GM18499 (cell line): ENCODE measurements around the gene MRM3.
"Not testable (repeated sequence)": the region's sequence is repeated elsewhere in the genome, so short reads cannot be mapped to it uniquely, and the experiment has no call there.

Source experiments
- ATAC-seq: cut with Tn5 transposase; IDR thresholded peaks from one replicate; pipeline ENCODE4 v1.9.1; 2021; ENCODE audit warnings: moderate number of reproducible peaks; ENCODE audit not compliant: insufficient read depth, unreplicated experiment

Gene MRM3

DNA sequence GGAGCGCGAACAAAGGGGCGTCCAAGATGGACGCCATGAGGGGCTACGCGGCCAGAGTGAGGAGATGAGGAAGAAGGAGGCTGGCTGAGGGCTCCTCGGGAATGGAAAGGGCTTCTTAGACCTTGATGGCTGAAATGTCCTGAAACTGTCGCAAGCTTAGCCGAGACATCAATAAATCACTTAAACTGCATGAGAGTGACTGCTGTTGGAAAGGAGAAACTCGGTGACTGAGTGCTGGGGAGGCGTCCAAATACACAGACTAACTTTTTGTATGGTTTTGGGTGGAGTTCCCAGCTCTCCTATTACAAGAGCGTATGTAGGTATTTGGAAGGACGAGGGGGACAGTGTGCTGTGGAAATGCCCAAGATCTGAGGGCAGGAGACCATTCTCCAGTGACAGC, 28.7 kb upstream of the MRM3 start:
- ATAC-seq: no peak

DNA sequence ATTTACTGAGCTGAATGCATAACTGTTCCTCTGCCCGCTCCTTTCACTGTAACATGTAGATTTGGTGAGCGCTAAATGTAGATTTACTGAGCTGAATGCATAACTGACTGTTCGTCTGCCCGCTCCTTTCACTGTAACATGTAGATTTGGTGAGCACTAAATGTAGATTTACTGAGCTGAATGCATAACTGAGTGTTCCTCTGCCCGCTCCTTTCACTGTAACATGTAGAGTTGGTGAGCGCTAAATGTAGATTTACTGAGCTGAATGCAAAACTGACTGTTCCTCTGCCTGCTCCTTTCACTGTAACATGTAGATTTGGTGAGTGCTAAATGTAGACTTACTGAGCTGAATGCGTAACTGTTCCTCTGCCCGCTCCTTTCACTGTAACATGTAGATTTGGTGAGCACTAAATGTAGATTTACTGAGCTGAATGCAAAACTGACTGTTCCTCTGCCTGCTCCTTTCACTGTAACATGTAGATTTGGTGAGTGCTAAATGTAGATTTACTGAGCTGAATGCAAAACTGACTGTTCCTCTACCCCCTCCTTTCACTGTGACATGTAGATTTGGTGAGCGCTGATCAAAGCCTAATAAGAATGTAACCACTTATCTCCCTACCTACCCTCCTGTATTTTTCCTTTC, 26.7 kb upstream of the MRM3 start:
- not testable (repeated sequence) for ATAC-seq

DNA sequence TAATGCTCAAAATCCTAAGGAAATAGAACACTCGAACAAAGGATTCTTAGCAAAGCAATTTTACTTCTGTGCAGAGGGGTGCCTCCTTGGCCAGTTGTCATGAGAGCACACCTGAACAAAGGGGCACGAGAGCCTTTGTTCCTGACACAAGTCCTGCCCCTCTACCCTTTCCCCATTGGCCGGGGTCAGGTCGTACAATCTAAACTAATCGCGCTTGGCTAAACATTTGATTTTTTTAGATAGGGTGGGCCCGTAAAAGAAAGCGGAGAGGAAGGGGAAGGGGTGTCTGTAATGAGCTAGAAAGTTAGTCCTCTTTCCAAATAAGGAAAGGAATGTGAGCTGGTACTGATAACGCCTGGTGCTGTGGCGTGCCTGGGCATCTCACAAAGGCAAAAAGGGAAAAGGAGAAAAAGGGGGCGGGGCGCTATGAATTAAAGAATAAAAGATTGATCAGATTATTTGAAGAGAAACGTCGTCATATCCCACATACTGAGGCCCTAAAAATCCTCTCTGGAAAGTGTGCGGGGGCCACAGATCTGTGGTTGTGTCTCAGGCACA, 26.1 kb upstream of the MRM3 start:
- ATAC-seq: not testable (repeated sequence)

DNA sequence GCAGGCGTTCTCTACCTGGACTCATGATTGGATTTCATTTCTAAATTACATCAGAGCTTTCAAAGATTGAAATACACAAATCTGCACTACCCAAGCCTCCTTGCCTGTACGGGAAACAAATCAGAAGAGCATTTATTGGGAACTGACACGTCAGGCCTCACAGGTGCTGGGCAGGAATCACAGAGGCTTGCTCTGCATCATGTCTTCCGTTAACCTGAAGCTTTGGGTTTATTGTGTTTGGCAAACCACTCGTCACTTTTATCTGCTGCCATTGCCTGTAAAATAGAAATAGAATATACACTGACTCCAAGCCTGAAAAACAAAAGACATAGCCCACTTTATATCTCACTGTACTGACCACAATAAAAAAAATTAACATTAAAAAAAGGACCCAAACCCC, 22.2 kb upstream of the MRM3 start:
- no peak for ATAC-seq

DNA sequence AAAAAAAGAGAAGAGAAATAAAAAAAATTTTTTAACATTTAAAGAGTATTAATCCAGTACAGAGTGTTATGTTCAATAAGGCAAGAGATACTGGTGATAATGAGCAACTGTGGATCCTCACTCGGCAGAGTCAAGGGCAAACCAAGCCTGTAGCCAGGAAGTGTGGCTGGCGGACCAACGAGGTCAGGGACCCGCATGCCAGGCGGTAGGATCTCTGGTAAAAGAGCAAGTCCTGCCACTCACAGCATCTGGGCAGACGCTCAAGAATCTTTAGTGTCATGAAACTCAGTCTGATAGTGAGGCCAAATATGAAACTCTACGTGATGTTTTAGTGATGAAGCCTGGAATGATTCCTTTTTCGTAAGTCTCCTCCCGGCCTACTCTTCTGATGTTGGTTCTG, 21.8 kb upstream of the MRM3 start:
- ATAC-seq: no peak

DNA sequence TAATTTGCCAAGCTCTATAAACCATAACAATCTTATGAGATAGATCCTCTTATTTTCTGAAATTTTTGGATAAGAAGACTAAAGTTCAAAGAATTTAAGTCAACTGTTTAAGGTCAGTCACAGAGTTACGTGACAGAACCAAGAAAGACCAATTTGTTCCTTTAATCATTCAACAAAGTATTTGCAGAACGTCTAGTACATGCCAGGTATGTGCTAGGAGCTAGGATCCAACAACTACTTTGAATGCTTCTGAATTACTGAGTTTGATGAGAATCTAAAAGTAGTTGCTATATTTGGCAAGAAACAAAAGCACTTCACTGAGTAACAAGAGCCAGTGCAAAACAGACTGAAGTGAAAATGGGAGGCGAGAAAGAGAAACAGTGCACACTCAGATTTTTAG, 15.1 kb upstream of the MRM3 start:
- no peak for ATAC-seq

DNA sequence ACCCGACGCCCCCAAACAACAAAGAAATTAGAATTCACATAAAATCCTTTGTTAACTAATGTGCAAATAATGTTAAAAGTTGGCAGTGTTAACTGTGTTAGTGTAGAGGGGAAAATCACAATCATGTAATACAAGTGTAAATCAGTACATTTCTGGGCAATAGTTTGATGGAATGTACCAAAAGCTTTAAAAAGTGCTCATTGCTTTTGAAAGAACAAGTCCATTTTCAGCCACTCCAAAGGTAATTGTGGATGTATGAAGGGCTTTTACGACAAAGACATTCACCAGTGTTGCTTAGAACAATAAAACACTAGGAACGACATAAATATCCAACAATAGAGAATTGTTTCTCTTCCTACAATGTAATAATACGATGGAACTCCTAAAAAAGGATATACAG, 9.1 kb upstream of the MRM3 start:
- ATAC-seq: no peak

DNA sequence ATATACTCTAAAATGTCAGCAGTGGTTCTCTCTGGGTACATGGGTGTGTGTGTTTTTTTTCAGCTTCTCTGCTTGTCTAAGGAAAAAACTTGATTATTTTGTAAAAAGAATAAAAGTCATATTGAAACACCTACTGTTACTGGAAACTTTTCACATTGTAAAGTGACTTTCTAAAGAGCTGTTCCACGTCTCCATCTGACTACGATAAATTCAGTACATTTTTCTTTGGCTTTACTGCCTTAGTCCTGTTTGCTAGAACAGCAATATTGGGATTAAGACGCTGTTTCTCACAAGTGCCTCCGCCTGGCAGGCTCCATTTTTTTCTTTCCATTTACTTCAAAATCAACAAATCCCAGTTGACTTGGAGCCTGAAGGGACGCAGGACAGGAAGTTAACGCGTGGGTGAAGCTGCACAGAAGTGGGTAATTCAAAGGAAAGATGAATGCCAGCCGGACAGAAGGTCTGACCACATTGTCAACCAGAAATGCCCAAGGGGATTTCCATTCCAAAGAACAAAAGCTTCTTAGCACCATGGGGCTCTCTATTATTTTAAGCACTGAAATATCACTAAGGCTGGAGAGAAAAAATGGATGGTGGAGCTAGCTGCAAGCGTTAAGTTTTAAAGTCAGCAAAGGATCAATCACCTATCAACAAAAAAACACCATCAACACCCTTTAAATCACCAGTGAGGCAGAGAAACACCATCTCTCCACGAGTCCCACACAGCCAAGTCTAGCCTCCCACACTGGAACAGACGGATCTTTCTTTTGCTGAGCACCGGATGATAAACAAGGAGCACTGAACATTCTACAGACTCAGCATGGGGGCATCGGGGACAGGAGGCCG, 8.5 kb upstream of the MRM3 start:
- no peak for ATAC-seq

DNA sequence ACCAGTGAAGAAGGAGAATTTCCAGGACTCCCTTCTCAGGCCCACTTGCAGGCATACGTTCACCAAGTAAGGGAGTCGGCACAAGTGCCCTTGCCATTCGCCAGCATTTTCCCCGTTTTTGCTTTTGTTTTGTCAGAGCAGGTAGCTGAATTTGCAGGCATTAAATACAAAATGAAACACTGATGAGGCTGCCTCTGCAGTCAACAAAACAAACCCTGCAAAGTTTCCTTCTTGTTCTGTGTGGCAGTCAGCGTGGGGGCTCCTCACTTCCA, 7.9 kb upstream of the MRM3 start:
- ATAC-seq: no peak

DNA sequence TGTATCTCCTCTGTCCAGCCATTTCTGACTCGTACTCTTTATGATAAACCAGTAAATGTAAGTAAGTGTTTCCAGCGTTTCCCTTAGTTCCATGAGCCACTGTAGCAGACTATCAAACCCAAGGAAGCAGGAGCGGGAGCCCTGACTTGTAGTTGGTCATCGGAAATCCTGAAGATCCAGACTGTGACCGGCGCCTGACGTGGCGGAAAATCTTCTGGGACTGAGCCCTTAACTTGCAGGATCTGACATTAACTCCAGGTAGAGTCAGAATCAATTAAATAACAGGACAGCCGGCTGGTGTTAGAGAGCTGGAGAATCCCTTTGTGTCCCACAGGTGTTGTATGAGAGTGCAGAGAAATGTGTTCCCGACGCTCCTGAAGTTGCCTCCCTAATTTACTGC, 4.1 kb upstream of the MRM3 start:
- no peak for ATAC-seq

DNA sequence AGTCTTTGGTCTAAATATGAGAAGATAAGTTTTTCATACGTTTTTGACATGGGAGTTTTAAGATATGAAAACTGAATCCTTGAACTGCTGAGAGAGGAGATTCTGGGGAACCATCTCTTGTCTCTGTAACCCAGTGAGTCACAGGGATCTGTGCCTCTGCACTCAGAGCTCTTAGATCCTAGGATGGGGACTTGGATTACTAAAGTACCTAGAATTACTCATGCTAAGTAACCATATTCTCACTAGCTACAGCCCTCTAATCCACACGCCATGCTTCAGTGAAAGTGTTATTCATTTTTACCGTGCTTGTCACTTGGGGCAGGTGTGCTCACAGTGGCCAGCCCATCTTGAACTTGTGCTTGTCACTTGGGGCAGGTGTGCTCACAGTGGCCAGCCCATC, 2.0 kb downstream of the MRM3 start:
- ATAC-seq: no peak

DNA sequence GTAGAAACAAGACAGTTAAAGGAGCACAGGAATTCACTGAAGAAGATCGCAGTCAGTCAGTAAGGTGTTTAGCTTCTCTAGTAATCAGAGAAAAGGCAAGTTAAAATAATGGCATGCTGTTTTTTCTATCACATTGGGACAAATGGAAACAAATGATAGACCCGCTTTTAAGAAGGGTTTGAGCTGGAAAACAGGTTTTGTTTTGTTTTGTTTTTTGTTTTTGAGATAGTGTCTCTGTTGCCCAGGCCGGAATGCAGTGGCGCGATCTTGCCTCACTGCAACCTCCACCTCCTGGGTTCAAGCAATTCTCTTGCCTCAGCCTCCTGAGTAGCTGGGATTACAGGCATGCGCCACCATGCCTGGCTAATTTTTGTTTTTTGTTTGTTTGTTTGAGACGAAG, 3.7 kb downstream of the MRM3 start:
- ATAC-seq: not testable (repeated sequence)

DNA sequence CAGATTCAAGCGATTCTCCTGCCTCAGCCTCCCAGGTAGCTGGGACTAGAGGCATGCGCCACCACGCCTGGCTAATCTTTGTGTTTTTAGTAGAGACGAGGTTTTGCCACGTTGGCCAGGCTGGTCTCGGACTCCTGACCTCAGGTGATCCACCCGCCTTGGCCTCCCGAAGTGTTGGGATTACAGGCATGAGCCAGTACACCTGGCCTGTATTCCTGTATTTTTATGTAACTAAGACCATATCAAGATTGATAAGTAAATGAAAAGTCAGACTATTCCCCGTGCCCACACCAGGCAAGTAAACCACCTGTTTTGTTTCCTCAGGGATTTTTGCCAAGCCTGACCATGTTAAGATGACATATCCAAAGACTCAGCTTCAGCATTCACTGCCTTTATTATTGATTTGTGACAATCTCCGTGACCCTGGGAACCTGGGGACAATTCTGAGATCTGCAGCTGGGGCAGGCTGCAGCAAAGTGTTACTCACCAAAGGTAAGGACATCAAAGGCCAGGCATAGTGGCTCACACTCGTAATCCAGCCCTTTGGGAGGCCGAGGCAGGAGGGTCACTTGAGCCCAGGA, 5.6 kb downstream of the MRM3 start:
- ATAC-seq: no peak

DNA sequence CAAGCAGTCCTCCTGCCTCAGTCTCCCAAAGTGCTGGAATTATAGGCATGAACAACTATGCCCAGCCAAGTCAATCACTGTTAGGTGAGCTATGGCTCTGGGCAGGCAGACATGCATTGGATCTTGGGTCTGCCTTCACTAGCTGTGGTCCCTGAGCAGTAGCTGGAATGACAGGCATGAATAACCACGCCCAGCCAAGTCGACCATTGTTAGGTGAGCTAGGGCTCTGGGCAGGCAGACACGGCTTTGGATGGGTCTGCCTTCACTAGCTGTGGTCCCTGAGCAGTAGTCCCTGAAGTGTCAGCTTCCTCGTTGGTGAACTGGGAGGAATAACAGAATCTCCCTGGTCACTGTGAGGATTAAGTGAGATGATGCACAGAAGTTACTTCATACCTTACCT, 6.4 kb downstream of the MRM3 start:
- ATAC-seq: no peak

DNA sequence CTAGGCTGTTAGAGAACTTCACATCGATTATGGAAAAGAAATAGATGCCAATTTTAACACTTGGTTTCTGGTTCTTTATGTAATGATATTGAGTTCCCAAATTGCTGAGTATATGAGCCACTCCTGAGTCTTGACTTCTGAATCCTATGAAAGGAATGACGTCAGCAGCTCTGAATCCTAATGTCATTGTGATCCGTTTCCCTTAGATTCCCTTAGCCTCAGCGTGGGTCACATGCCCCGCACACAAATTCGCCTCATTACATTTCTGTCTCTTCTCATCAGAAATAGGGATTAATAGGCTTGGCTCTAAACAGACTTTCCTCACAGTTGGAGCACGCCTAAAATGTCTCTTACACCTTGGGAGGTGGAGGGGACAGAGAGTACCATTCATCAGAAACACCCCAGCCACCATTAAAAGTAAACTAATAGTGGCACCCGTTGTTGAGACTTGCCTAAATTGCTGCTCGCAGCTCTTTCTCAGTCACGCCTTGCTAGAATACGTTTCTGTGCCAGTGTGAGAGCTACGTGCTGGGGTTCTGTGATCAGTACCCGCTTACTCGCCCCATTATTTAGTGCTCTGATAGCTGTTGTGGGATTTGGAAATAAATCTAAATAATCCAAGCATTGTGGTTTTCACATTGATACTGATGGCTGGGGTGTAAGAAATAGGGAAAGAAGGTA, 7.1 kb downstream of the MRM3 start:
- no peak for ATAC-seq

DNA sequence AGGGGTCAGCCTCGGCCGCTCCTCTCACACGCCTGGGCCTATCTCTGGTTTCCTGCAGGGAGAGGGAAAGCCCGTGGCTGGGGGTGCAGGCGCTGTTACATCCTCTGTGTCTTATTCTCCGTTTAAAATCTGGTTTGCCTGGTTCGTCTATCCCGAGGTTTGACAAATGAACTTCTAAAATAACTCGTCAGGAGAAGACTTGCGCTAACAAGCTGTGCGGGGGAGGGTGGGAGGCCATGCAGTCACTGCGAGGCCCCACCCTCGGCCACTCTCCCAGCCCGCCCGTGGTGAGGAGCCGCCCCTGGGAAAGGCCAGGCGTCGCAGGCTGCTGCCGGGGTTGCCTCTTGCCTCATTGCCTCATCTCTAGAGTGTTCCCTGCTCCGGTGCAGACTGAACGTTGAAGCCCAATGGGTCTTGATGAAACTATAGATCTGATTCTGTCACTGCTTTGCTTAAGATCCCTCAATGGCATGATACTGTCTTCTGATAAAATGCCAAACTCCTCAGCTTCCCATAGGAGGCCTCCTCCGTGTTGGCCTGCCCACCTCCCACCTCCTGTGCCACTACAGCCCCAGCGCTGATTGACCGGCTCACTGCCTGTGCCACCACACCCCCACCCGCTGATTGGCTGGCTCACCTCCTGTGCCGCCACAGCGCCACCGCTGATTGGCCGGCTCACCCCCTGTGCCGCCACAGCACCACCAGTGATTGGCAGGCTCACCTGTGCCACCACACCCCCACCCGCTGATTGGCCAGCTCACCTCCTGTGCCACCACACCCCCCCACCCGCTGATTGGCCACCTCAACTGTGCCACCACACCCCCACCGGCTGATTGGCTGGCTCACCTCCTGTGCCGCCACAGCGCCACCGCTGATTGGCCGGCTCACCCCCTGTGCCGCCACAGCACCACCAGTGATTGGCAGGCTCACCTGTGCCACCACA, 8.0 kb downstream of the MRM3 start:
- ATAC-seq: not testable (repeated sequence)

DNA sequence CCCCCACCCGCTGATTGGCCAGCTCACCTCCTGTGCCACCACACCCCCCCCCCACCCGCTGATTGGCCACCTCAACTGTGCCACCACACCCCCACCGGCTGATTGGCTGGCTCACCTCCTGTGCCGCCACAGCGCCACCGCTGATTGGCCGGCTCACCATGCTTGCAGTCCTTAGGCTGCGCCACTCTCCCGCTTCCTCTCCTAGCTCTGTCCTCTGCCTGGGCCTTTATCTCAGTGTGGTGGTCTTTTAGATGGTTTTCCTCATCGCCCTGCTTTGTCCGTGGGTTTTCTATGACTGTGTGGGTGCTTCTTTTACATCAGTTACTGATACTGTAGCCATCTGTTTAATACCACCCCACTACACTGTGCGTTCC, 8.7 kb downstream of the MRM3 start:
- ATAC-seq: not testable (repeated sequence)

DNA sequence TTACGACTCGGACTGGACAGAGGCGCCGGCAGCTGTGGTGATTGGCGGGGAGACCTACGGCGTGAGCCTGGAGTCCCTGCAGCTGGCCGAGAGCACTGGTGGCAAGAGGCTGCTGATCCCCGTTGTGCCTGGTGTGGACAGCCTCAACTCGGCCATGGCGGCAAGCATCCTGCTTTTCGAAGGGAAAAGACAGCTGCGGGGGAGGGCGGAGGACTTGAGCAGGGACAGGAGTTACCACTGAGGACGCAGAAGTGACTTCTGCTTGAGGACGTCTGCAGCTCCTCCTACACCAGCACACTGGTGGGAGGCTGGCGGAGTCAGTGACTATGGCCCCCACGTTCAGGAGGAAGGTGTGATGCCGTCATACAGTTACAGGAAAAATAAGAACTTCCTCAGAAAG, 9.7 kb downstream of the MRM3 start:
- no peak for ATAC-seq

DNA sequence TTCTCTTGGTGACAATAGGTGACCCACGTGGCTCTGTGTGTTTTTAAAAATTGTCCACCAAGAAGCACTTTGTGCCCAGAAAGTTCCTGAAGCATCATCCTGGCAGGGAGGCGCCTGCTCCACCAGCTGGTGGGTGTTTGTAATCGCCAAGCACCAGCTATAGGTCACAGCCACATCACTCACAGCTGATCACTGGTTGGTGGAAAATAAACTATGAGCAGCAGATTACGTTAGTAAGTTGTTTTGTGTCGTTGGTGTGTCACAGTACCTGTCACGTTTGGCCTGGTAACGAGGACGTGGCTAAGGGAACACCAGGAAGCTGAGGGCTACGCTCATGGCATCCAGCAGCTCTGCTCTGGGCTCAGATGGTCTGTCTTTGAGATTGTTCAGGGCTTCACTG, 10.1 kb downstream of the MRM3 start:
- no peak for ATAC-seq

DNA sequence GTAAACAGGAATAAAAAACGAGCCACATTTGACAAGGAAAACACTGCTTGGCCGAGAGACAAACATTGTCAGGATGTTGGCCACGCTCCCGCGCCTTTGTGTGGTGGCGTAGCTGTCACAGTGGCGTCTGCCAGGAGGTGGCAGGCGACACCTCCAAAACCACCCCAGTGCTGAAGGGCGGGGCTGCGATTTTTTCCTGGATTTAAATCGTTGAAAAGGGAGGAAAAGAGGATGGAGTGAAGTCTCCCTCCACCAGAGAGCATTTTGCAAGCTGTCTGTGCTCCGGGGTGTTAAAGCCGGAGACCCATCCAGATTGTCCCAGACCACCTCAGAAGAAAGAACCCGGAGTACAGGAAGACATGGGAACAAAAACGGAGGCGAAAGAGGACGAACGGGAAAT, 12.7 kb downstream of the MRM3 start:
- no peak for ATAC-seq
